Measurements from ENCODE around the gene ARMC3. TPM values are rescaled to one million over a fixed set of nuclear protein-coding genes. Genes with fewer than 3 reads are reported as not detected.
"Not testable (repeated sequence)": the region's sequence is repeated elsewhere in the genome, so short reads cannot be mapped to it uniquely, and the experiment has no call there.

Gene ARMC3
- total RNA-seq, 2 experiments from 2014 or later, result not detected

DNA sequence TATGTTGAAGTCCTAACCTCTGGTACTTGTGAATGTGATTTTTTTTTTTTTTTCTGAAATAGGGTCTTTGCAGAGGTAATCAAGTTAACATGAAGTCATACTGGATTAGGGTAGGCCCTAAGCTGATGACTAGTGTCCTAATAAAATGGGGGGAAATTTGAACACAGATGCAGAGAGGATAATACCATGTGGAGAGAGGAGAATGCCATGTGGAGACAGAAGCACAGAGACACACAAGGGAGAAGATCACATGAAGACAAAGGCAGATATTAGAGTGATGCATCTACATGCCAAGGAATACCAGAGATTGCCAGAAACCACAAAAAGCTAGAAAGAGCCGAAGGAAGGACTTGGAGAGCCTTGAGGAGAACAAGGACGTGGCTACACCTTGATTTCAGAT is 28.5 kb upstream of the ARMC3 start:
- H3K4me1 ChIP-seq (ENCODE audit: insufficient read depth, low read length, poor library complexity, severe bottlenecking), result no peaks in the 10 kb centered on the region
- no peak overlapping the region for H3K4me3 ChIP-seq (ENCODE audit: low read depth, low read length, poor library complexity, severe bottlenecking)
- no peaks in the 10 kb centered on the region for H3K36me3 ChIP-seq (ENCODE audit: insufficient read depth, low read length)
- no peak overlapping the region for H2AFZ ChIP-seq (ENCODE audit: low read length)
- POLR2A ChIA-PET, result interaction anchor here (0.6 to 1.0 kb wide), 4 partner anchors 13 to 288 kb away, joined by 3 read pairs; no protein-coding TSS in a partner anchor
- H3K9me2 ChIP-seq (ENCODE audit: insufficient read depth, low read length), result no peaks in the 10 kb centered on the region
- H3K9me3 ChIP-seq (ENCODE audit: low read length), result no peaks in the 10 kb centered on the region
- no peaks in the 10 kb centered on the region for H3K79me2 ChIP-seq (ENCODE audit: insufficient read depth, low read depth, low read length)
- no peak overlapping the region for H3K4me2 ChIP-seq (ENCODE audit: low read length)
- BruUV-seq (replicated peaks), result no TSS peak
- H3K27ac ChIP-seq (ENCODE audit: low read depth, low read length, poor library complexity, severe bottlenecking), result no peak overlapping the region
- DNase-seq (ENCODE audit: low spot score), result no peak
- TF ChIP-seq EZH2phosphoT487 (IDR thresholded peaks at IDR 0.05; ENCODE audit: borderline replicate concordance, low read depth, low read length) (no peak), CTCF (conservative IDR thresholded peaks at IDR 0.05; ENCODE audit: low read length) (no peak)
- CTCF ChIA-PET (ENCODE audit: unreplicated experiment), result no interaction called here
- H4K20me1 ChIP-seq (ENCODE audit: insufficient read depth, low read length), result no peaks in the 10 kb centered on the region
- intact Hi-C loops (cut with micrococcal nuclease; ENCODE audit: unreplicated experiment), result no loop called here

GRCh38 chr10:22899775-22900174 is 28.1 kb upstream of the ARMC3 start:
- H3K4me3 ChIP-seq (ENCODE audit: low read depth, low read length, poor library complexity, severe bottlenecking), result no peak overlapping the region
- H3K4me2 ChIP-seq (ENCODE audit: low read length), result no peak overlapping the region
- H3K36me3 ChIP-seq (ENCODE audit: insufficient read depth, low read length), result no peaks in the 10 kb centered on the region
- H3K4me1 ChIP-seq (ENCODE audit: insufficient read depth, low read length, poor library complexity, severe bottlenecking), result no peaks in the 10 kb centered on the region
- TF ChIP-seq EZH2phosphoT487 (IDR thresholded peaks at IDR 0.05; ENCODE audit: borderline replicate concordance, low read depth, low read length) (no peak), CTCF (conservative IDR thresholded peaks at IDR 0.05; ENCODE audit: low read length) (no peak)
- H3K79me2 ChIP-seq (ENCODE audit: insufficient read depth, low read depth, low read length), result no peaks in the 10 kb centered on the region
- no peak overlapping the region for H2AFZ ChIP-seq (ENCODE audit: low read length)
- ChIA-PET CTCF (ENCODE audit: unreplicated experiment) (no interaction called here), POLR2A (interaction anchor here (0.6 to 1.0 kb wide), 3 partner anchors 12 to 72 kb away, joined by 3 read pairs; no protein-coding TSS in a partner anchor)
- no peaks in the 10 kb centered on the region for H3K9me2 ChIP-seq (ENCODE audit: insufficient read depth, low read length)
- H4K20me1 ChIP-seq (ENCODE audit: insufficient read depth, low read length), result no peaks in the 10 kb centered on the region
- H3K27ac ChIP-seq (ENCODE audit: low read depth, low read length, poor library complexity, severe bottlenecking), result no peak overlapping the region
- intact Hi-C loops (cut with micrococcal nuclease; ENCODE audit: unreplicated experiment), result no loop called here
- BruUV-seq (replicated peaks), result no TSS peak
- DNase-seq (ENCODE audit: low spot score), result no peak
- H3K9me3 ChIP-seq (ENCODE audit: low read length), result no peaks in the 10 kb centered on the region

DNA sequence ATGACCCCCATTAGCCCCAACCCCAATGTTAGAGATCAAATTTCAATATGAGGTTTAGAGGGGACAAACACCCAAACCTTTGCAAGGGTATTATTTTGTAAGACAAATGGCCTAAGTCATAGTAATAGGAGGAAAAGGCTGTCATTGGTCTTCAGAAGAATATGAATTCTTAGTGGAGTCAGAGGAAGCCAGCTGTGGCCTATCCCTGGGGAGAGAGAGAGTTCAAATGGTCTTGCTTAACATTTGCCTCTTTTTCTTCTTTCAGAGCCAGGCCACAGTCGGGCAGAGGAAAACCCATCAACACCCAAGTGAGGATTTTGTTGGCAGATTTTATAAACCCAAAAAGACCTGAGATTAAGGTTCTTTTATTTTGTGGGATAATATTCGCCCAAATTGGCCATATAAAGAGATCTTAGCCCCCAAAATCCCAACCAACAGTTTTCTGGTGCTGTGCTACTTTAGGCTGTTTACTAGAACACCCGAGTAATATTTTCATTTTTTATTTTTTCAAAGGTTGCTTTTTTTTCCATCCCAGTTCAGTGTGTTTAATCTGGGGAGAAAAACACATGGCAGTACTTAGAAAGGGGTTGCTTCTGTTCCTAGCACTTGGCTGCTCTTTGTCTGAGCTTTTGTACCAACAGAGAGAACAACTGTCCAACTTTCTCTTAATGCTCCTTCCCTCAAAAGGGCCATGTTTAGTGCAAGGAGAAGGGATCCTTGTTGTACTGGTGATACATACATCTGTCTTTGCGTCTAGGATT is 26.8 kb upstream of the ARMC3 start:
- Histone ChIP-seq H3K4me3 (ENCODE audit: low read depth, low read length, poor library complexity, severe bottlenecking) (no peak overlapping the region), H3K79me2 (ENCODE audit: insufficient read depth, low read depth, low read length) (no peaks in the 10 kb centered on the region)
- intact Hi-C loops (cut with micrococcal nuclease; ENCODE audit: unreplicated experiment), result no loop called here

GRCh38 chr10:22902147-22902546 is 25.7 kb upstream of the ARMC3 start:
- H3K9me3 ChIP-seq (ENCODE audit: low read length); H4K20me1 ChIP-seq (ENCODE audit: insufficient read depth, low read length); CTCF ChIA-PET (ENCODE audit: unreplicated experiment); BruUV-seq (replicated peaks); H3K4me1 ChIP-seq (ENCODE audit: insufficient read depth, low read length, poor library complexity, severe bottlenecking); H3K27ac ChIP-seq (ENCODE audit: low read depth, low read length, poor library complexity, severe bottlenecking); H3K9me2 ChIP-seq (ENCODE audit: insufficient read depth, low read length); intact Hi-C loops (cut with micrococcal nuclease; ENCODE audit: unreplicated experiment); H3K79me2 ChIP-seq (ENCODE audit: insufficient read depth, low read depth, low read length); H3K4me3 ChIP-seq (ENCODE audit: low read depth, low read length, poor library complexity, severe bottlenecking); H3K4me2 ChIP-seq (ENCODE audit: low read length); POLR2A ChIA-PET; DNase-seq (ENCODE audit: low spot score); H3K36me3 ChIP-seq (ENCODE audit: insufficient read depth, low read length); H2AFZ ChIP-seq (ENCODE audit: low read length): not testable (repeated sequence)

More for the DNA sequence above, 26.8 kb upstream of the ARMC3 start:
- Histone ChIP-seq H3K36me3 (ENCODE audit: insufficient read depth, low read length) (no peaks in the 10 kb centered on the region), H3K4me1 (ENCODE audit: insufficient read depth, low read length, poor library complexity, severe bottlenecking) (no peaks in the 10 kb centered on the region), H3K9me2 (ENCODE audit: insufficient read depth, low read length) (no peaks in the 10 kb centered on the region), H3K27ac (ENCODE audit: low read depth, low read length, poor library complexity, severe bottlenecking) (no peak overlapping the region), H3K4me2 (ENCODE audit: low read length) (no peak overlapping the region), H4K20me1 (ENCODE audit: insufficient read depth, low read length) (no peaks in the 10 kb centered on the region), H2AFZ (ENCODE audit: low read length) (no peak overlapping the region), H3K9me3 (ENCODE audit: low read length) (no peaks in the 10 kb centered on the region)
- DNase-seq (ENCODE audit: low spot score), result no peak
- ChIA-PET CTCF (ENCODE audit: unreplicated experiment) (no interaction called here), POLR2A (no interaction called here)
- TF ChIP-seq EZH2phosphoT487 (IDR thresholded peaks at IDR 0.05; ENCODE audit: borderline replicate concordance, low read depth, low read length), result no peak
- no peak for TF ChIP-seq CTCF (conservative IDR thresholded peaks at IDR 0.05; ENCODE audit: low read length)
- no TSS peak for BruUV-seq (replicated peaks)

All from OCI-LY7 (cell line).